ENCODE measurements around the gene LRIG2. TPM values are rescaled to one million over a fixed set of nuclear protein-coding genes. Genes with fewer than 3 reads are reported as not detected.
"Not testable (repeated sequence)": the region's sequence is repeated elsewhere in the genome, so short reads cannot be mapped to it uniquely, and the experiment has no call there.

The LRIG2 gene, protein sequence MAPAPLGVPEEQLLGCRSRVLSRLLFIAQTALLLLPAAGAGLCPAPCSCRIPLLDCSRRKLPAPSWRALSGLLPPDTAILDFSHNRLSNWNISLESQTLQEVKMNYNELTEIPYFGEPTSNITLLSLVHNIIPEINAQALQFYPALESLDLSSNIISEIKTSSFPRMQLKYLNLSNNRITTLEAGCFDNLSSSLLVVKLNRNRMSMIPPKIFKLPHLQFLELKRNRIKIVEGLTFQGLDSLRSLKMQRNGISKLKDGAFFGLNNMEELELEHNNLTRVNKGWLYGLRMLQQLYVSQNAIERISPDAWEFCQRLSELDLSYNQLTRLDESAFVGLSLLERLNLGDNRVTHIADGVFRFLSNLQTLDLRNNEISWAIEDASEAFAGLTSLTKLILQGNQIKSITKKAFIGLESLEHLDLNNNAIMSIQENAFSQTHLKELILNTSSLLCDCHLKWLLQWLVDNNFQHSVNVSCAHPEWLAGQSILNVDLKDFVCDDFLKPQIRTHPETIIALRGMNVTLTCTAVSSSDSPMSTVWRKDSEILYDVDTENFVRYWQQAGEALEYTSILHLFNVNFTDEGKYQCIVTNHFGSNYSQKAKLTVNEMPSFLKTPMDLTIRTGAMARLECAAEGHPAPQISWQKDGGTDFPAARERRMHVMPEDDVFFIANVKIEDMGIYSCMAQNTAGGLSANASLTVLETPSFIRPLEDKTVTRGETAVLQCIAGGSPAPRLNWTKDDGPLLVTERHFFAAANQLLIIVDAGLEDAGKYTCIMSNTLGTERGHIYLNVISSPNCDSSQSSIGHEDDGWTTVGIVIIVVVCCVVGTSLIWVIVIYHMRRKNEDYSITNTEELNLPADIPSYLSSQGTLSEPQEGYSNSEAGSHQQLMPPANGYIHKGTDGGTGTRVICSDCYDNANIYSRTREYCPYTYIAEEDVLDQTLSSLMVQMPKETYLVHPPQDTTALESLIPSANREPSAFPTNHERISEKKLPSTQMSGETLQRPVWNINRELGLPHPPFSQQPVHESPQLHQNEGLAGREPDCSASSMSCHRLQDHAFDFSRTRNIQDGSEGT
- total RNA-seq = 10 to 100 TPM in 3 of 4 donors, 1 to 10 TPM in 1; 7.9 to 86.1 (median 22.0) TPM

DNA sequence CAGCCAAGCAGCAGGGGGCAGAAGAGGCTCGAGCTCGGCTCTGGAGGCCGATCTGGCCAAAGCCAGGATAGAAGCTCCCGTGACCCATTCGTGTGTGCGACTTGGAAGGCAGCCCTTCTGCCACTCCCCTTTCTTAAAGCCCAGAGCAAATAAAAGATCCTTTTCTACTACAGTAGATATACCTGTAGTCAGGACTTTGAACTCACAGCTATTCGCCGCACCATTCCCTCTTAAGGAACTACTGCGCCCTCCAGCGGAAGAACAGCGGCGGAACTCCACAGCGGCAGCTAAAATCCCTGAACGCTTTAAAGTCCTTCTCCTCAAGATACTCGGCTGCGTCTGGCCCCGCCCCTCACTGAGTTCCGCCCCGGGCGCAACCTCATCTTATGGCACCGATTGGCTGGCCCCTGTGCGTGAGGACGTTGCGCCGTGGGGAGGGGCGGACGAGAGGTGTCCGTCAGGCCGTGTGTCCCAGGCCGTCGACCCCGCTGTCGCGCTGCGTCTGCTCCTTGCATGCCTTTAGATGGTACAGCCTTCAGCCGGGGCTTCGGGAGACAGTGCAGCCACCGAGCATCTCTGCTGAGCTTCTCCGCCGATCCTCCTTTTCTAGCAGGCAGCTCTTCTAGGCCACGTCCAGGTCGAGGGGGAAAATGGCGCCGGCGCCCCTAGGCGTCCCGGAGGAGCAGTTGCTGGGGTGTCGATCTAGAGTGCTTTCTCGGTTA lies at the start of gene LRIG2:
Gene LRIG2, plus strand, starts transcription at position 442 of the 722 bp plus-strand sequence. Its CDS starts 209 bp downstream, at position 651.
- Histone ChIP-seq H3K36me3 (peaks cover 6% of the 10 kb centered on the region), H3K27ac (peak within 1 kb of the TSS; percentile 94), H3K4me1 (peaks cover 39% of the 10 kb centered on the region), H3K4me3 (peak within 1 kb of the TSS; percentile 91), H3K27me3 (no peaks in the 10 kb centered on the region), H3K9me3 (no peaks in the 10 kb centered on the region)
- DNase-seq (ENCODE audit: low spot score in 2 of 2) = peak; percentile 99
- WGBS = 0% methylated on average over 37 of the region's 49 CpGs
- TF ChIP-seq, protein P1, sequence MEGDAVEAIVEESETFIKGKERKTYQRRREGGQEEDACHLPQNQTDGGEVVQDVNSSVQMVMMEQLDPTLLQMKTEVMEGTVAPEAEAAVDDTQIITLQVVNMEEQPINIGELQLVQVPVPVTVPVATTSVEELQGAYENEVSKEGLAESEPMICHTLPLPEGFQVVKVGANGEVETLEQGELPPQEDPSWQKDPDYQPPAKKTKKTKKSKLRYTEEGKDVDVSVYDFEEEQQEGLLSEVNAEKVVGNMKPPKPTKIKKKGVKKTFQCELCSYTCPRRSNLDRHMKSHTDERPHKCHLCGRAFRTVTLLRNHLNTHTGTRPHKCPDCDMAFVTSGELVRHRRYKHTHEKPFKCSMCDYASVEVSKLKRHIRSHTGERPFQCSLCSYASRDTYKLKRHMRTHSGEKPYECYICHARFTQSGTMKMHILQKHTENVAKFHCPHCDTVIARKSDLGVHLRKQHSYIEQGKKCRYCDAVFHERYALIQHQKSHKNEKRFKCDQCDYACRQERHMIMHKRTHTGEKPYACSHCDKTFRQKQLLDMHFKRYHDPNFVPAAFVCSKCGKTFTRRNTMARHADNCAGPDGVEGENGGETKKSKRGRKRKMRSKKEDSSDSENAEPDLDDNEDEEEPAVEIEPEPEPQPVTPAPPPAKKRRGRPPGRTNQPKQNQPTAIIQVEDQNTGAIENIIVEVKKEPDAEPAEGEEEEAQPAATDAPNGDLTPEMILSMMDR (IDR thresholded peaks at IDR 0.05) = peak; percentile 45 to 78
- peak; percentile 16 to 76 (median 68) for TF ChIP-seq POLR2AphosphoS5 (IDR thresholded peaks at IDR 0.05)
- TF ChIP-seq POLR2A (IDR thresholded peaks at IDR 0.05) = peak in 1 of 2 donors; percentile 63
- TF ChIP-seq EP300 (IDR thresholded peaks at IDR 0.05) = no peak

DNA sequence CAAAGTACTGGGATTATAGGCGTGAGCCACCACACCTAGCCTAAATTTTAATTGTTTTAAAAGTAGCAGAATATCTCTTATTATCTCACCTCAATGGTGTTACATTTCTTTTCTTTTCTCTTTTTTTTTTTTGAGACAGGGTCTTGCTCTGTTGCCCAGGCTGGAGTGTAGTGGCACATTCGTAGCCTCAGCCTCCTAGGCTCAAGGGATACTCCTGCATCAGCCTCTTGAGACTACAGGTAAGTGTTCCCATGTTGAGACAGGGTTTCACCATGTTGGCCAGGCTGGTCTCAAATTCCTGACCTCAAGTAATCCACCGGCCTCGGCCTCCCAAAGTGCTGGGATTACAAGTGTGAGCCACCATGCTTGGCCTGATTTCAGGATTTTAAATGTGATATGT lies 49.7 kb upstream of the LRIG2 start:
- not testable (repeated sequence) for H3K4me1 ChIP-seq; H3K27me3 ChIP-seq; DNase-seq (ENCODE audit: low spot score in 2 of 2); H3K9me3 ChIP-seq; H3K36me3 ChIP-seq; H3K27ac ChIP-seq; H3K4me3 ChIP-seq
- 95% methylated on average over 4 of the region's 4 CpGs for WGBS

DNA sequence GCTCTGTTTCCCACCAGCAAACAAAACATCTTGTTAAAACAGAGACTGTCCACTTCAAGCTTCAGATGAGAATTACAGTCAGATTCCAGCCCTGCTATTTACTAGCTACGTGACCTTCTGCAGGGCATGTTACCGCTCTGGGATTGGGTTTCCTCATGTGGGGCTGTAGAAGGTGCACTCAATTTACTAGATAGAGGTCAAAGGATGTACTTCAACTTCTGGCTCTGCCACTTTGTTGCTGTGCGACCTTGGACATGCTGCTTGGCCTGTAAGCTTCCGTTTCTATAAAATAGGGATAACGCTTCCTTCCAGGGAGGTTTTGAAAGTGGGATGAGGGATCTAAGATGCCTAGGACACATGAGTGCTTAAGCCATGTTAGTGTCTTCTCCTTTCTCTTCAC lies 46.0 kb upstream of the LRIG2 start:
- Histone ChIP-seq H3K9me3 (no peaks in the 10 kb centered on the region), H3K27me3 (no peaks in the 10 kb centered on the region), H3K4me1 (no peaks in the 10 kb centered on the region), H3K4me3 (no peak overlapping the region), H3K36me3 (no peaks in the 10 kb centered on the region), H3K27ac (no peak overlapping the region)
- 86% methylated on average over 5 of the region's 5 CpGs for WGBS
- TF ChIP-seq, protein P1 (IDR thresholded peaks at IDR 0.05) = no peak
- TF ChIP-seq POLR2A (IDR thresholded peaks at IDR 0.05) = no peak
- DNase-seq (ENCODE audit: low spot score in 2 of 2) = no peak

DNA sequence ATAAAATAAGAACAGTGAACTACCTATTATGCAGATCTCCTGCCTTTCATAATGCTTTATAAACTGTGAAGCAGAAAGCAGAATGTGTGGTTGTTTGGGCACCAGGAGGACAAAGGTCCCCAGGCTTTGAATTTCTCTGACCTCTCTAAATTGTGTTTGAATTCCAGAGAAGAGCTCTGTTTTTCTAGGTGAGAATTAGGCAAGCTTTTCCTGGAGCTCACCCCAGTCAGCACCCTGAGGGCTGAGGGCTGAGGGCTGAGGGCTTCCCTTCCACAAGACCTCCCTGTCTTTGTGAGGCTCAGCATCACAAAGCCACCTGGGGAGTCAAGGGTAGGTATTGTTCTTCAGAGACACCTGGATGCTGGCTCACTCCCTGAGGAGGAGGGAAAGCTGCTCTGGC lies 45.5 kb upstream of the LRIG2 start:
- TF ChIP-seq POLR2A (IDR thresholded peaks at IDR 0.05) (no peak), EP300 (IDR thresholded peaks at IDR 0.05) (no peak), POLR2AphosphoS5 (IDR thresholded peaks at IDR 0.05) (no peak)
- TF ChIP-seq, protein P1 (IDR thresholded peaks at IDR 0.05) = no peak
- no peak for DNase-seq (ENCODE audit: low spot score in 2 of 2)
- H3K4me1 ChIP-seq = no peaks in the 10 kb centered on the region
- H3K27ac ChIP-seq = no peak overlapping the region
- no peaks in the 10 kb centered on the region for H3K9me3 ChIP-seq
- H3K36me3 ChIP-seq = no peaks in the 10 kb centered on the region
- no peaks in the 10 kb centered on the region for H3K27me3 ChIP-seq
- H3K4me3 ChIP-seq = no peak overlapping the region

DNA sequence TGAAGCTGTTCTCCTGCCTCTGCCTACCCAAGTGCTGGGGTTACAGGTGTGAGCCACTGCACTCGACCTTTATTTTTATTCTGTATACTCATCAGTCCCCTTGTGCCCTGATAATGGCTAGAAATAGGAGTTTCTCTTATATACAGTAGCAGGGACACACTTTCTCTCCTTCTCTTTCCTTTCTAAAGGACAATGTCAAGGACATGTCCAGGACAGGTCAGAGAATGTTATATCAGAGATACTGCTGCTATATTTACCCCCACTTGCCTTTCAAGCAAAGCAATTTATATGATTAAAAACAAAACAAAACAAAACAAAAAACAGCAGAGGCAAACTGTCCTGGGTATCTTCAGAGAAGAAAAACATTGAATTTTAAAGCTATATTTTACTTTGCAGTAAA lies 43.2 kb upstream of the LRIG2 start:
- Histone ChIP-seq H3K9me3 (no peaks in the 10 kb centered on the region), H3K4me3 (no peak overlapping the region), H3K27ac (no peak overlapping the region), H3K36me3 (no peaks in the 10 kb centered on the region), H3K27me3 (no peaks in the 10 kb centered on the region), H3K4me1 (no peaks in the 10 kb centered on the region)
- no peak for DNase-seq (ENCODE audit: low spot score in 2 of 2)
- 71% methylated on average over 1 of the region's 1 CpG for WGBS
- no peak for TF ChIP-seq POLR2AphosphoS5 (IDR thresholded peaks at IDR 0.05)
- no peak for TF ChIP-seq EP300 (IDR thresholded peaks at IDR 0.05)
- TF ChIP-seq POLR2A (IDR thresholded peaks at IDR 0.05) = no peak
- TF ChIP-seq, protein P1 (IDR thresholded peaks at IDR 0.05) = no peak
